NCI-H460 (cell line): Measurements from ENCODE around the gene CYP3A4. TPM values are rescaled to one million over a fixed set of nuclear protein-coding genes. Genes with fewer than 3 reads are reported as not detected.
"Not testable (repeated sequence)": the region's sequence is repeated elsewhere in the genome, so short reads cannot be mapped to it uniquely, and the experiment has no call there.

Experiments
- DNase-seq: peaks from one replicate; pipeline ENCODE4 v3.0.0-alpha.2; 2016; ENCODE audit warnings: low read depth; ENCODE audit errors: extremely low read depth
- total RNA-seq: library from RNA; depleted of rRNA; stranded (reverse); fragments of >200 nt; shearing (Covaris generic); gene quantifications from 2 replicates; pipeline ENCODE4 v1.2.3, GENCODE V29; 2014

CYP3A4 gene
- total RNA-seq, 1 experiment from 2014 or later = not detected

- no peak for DNase-seq
Measured at GRCh38 chr7:99762680-99763327, 21.2 kb downstream of the CYP3A4 start.

DNA sequence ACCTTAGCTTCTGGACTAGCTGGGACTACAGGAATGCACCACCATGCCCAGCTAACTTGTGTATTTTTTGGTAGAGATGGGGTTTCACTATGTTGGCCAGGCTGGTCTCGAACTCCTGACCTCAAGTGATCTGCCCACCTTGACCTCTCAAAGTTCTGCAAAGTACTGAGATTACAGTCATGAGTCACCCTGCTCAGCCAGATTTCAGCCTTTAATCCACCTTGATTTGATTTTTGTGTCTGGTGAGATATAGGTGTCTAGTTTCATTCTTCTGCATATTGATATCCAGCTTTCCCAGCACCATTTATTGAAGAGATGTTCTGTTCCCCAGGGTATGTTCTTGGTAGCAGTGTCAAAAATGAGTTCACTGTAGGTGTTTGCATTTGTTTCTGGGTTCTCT, 28.9 kb downstream of the CYP3A4 start:
- no peak for DNase-seq

DNA sequence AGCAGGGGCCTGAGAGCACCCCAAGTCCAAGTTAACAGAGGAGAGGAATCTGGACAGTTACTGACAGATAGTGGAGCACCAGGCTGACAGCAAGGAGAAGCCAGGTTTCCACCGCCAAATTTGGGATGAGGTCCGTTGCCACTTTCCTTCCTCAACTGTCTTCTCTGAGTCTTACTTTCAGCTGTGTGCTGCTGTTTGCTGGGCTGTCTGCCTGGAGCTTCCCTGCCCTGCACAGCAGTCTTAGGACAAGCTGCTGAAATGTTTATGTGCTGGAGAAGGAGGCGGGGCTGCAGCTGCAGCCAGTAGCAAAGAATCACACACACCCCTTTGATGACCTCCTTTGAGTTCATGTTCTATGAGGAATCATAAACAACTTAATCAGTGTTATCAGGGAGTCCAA, 31.6 kb downstream of the CYP3A4 start:
- no peak for DNase-seq

DNA sequence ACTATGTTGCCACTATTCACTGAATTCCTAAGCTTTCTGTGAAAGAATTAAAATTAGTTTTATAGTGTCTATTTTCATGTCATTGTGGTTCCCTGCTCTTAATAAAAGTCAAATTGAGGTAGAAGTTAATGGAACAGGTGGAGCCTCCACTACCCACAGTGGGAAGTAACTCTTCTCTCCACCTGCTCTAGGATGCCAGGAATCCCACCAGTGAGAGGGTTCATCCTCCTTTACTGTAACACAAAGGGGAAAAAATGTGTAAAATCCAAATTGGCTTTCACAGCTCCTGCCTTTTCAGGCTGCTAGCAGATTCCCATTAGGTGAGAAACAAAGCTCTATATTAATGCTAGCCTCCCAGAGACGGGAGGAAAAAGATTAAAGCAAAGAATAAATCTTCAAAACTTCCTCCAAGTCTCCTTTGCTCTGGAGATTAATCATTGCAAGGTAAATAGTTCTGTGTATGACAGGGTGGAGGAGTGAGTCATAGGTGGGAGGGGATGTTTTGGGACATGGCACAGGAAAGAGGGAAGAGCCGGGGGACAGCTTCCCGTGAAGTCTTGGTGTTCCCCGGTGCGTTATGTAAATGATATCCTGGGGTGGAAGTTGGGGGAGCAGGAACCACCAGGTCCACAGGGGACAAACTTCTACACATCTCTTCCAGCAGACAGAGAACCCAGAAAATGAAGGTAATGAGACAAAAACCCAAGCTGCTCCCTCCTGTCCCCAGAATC, 32.5 kb downstream of the CYP3A4 start:
- DNase-seq = peak; percentile 13

- no peak for DNase-seq
Measured at GRCh38 chr7:99748846-99749579, 35.0 kb downstream of the CYP3A4 start.

GRCh38 chr7:99746915-99747314, 37.1 kb downstream of the CYP3A4 start:
- DNase-seq = not testable (repeated sequence)

- DNase-seq = not testable (repeated sequence)
Measured at GRCh38 chr7:99745395-99745794, 38.6 kb downstream of the CYP3A4 start.

GRCh38 chr7:99742737-99743394, 41.1 kb downstream of the CYP3A4 start:
- no peak for DNase-seq

GRCh38 chr7:99741441-99741795, 42.6 kb downstream of the CYP3A4 start:
- DNase-seq = no peak

GRCh38 chr7:99740573-99741440, 43.2 kb downstream of the CYP3A4 start:
- no peak for DNase-seq

DNA sequence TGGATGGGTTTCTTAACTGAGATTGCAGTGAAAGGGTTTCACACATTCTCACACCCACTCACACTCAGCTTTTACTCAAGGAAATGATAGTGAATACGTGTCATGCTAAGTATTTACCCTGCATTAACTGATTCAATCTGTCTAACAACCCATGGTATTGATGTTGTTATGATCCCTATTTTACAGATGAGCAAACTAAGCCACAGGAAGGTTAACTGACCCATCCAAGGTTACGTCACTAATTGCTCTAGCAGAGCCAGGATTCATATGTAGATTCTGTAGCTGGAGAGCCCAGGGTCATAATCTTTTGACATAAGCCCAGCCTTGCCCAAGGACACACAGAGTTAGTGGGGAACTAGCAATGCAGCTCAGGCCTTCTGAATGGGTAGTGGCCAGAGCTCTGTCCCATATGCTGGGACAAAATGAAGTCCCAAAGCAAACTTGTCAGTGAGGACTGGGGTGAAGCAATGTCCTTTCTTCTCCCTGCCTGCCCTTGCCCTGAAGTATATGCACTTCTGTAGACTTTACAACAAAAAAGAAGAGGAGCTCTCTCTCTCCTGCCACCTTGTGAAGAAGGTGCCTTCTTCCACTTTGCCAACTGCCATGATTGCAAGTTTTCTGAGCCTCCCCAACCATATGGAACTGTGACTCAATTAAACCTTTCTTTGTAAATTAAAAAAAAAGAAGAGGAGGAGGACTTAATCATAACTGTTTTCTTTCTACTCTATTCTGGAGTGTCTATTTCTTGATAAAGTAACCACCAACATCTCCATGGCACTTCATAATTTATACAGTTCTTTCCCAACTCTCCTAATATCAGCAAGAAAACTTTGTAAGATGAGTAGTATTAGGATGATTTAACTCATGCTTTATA, 44.0 kb downstream of the CYP3A4 start:
- DNase-seq = no peak

- no peak for DNase-seq
Measured at GRCh38 chr7:99737726-99738125, 46.3 kb downstream of the CYP3A4 start.

GRCh38 chr7:99736667-99737066, 47.3 kb downstream of the CYP3A4 start:
- not testable (repeated sequence) for DNase-seq

DNA sequence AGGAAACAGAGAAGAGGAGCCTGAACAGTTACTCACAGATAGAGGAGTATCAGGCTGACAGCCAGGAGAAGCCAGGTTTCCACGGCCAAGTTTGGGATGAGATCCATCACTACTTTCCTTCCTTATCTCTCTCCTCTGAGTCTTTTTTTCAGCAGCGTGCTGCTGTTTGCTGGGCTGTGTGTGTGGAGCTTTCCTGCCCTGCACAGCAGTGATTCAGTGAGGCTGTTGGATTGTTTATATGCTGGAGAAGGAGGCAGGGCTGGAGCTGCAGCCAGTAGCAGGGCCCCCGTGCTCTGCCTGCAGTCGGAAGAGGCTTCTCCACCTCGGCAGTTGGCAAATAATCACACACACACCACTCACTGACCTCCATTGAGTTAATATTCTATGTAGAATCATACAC, 49.0 kb downstream of the CYP3A4 start, which contains the start of gene CYP3A7:
TSS of gene CYP3A7 (minus strand) at position 210 of the 400 bp plus-strand sequence. CDS start at position 107, 103 bp downstream.
- no peak for DNase-seq

DNA sequence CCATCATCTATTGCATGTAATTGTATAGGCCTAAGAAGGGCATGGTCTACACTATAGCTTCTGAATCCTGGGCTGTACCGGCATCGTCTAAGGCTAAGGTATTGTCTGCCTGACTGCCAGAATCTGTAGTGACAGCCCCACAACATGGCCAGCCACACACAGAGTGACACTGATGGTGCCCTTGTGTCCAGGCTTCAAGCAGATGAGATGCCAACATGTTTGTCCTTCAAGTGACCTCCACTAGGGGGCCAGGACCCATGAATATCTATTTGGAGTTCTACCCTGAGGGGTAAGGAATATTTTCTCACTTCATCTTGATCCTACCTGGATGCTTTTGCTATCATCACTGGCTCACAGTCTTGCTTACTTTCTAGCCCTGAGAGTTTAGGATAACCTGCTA, 50.5 kb downstream of the CYP3A4 start:
- DNase-seq = no peak

DNA sequence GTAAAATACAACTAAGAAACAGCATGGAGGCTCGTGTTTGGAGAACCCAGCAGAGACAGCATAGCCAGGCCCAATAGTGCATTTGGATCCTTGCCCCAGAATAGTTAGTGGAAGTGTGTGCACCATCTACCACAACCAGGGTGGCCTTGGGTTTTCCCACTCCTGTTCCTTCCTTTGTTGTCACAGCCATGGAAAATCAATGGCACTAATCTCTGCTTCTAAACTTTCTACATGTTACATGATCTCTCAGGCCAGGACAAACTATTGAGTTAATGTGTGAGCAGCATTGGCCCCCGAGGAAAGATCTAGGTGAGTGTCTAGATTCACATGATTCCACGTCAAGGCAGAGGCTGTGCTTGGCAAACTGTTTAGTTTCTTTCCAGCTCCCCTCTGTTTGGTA, 51.0 kb downstream of the CYP3A4 start:
- no peak for DNase-seq

GRCh38 chr7:99731638-99732374, 52.2 kb downstream of the CYP3A4 start:
- DNase-seq = no peak

DNA sequence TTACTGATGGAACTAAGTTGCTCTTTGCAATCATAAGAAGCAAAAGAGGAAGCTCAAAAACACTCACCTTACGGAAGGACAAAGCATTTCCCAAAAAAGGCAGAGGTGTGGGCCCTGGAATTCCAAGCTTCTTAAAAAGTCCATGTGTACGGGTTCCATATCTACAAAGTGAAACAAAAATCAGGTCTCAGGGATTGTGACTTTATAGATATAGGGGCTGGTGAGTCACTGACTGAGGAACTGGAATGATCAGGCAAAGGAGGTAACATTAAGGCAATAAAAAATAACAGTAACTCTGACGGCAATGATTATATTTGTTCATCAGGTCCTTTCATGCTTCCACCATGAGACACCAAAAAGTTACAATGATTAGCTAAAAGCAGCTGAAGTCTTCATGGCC, 53.0 kb downstream of the CYP3A4 start:
- DNase-seq = no peak
